ENCODE measurements around the gene DAPK1.
A peak's percentile ranks its signal among the peaks of the same experiment; 100 is the strongest.

DAPK1 gene

DNA sequence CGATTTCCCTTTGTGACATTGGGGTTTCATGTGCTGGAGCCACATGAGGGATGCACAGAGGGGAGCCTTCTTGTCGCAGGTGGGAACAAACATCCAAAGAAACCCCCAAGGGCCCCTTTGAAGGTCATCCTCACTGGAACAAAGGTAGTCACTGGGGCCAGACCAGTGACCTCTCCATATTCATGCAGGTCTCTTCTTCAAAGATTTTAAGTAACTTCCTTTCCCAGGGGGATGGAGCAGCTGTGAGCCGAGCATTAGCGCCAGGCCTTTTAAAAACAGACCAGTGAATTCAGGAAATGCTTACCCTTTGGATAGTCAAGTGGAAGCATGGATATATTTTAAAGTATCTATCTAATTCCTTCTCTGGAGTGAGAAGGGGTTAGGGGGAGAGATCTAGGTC, 33.0 kb downstream of the DAPK1 start:
- Histone ChIP-seq H3K79me2 (ENCODE audit: control insufficient read depth, insufficient read depth, low read length, unreplicated experiment) (no peaks in the 10 kb centered on the region), H2AFZ (ENCODE audit: low read length, unreplicated experiment) (no peak overlapping the region), H3K27ac (ENCODE audit: low read depth, low read length) (no peak overlapping the region), H3K4me3 (ENCODE audit: low read depth, low read length) (no peak overlapping the region), H3K27me3 (ENCODE audit: insufficient read depth, low read length) (no peaks in the 10 kb centered on the region), H3K4me1 (ENCODE audit: control insufficient read depth, insufficient read depth, low read length, unreplicated experiment) (peaks cover 8% of the 10 kb centered on the region), H3K36me3 (ENCODE audit: insufficient read depth, low read length) (no peaks in the 10 kb centered on the region)

DNA sequence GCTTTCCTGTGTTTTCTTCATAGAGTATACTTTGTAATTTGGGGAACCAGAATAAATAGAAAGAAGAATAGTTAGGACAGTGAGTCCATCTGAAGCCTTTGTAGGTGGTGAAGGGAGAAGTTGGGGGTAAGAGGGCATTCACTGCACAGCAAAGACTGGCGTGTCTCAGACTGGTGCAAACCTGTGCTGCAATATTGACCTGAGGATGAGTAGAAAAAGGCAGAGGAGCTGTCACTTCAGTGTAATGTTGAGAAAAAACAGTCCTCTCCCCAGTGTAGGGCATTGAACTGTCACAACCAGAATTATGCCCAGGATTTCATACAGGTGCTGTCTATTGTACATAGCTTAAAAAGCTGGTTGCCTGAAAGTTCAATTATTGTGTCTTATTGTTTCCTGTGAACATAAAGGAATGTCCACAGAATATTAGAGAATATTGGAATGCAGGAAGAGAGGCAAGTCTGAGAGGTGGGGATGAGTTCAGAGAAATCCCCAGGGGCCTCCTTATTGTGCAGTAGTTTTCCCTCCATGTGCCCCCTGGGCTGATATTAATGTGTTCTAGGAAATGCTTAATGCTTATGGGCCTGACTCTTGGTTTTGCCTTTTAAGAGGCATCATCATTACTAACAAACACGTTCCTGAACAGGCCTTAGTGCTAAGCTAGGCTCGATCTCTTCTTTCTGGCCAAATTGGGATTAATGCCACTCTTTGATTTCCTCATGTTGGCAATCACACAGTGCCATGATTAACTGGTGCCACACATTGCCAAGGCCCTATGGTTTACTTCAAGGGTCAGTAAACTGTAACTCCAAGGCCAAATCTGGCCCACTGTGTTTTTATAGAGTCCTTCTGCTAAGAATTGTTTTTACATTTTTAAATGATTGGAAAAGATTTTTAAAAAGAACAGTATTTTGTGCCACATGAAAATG, 34.0 kb downstream of the DAPK1 start:
- Histone ChIP-seq H3K79me2 (ENCODE audit: control insufficient read depth, insufficient read depth, low read length, unreplicated experiment) (no peaks in the 10 kb centered on the region), H3K4me3 (ENCODE audit: low read depth, low read length) (no peak overlapping the region), H2AFZ (ENCODE audit: low read length, unreplicated experiment) (no peak overlapping the region), H3K27ac (ENCODE audit: low read depth, low read length) (no peak overlapping the region), H3K36me3 (ENCODE audit: insufficient read depth, low read length) (no peaks in the 10 kb centered on the region), H3K27me3 (ENCODE audit: insufficient read depth, low read length) (no peaks in the 10 kb centered on the region), H3K4me1 (ENCODE audit: control insufficient read depth, insufficient read depth, low read length, unreplicated experiment) (peaks cover 8% of the 10 kb centered on the region)

DNA sequence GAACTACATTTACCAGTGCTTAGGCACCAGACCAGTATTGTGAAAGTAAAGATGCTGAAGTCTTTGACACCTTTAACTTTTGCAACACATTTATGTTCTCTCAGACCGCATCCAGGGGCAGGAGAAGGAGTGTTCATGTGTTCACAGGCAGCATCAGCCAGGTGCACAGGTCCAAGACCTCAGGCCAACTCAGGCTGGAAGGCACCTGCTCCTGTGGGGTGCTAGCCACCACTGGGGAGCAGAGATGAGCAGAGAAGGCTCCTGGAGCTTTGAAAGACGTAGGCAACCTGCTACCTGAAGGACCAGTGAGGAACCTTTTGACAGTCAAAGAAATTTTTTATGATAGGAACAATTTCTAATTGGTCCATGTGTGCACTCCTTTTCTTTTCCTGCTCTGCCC, 35.6 kb downstream of the DAPK1 start:
- H3K27me3 ChIP-seq (ENCODE audit: insufficient read depth, low read length): no peaks in the 10 kb centered on the region
- no peak overlapping the region for H2AFZ ChIP-seq (ENCODE audit: low read length, unreplicated experiment)
- no peak overlapping the region for H3K4me3 ChIP-seq (ENCODE audit: low read depth, low read length)
- no peaks in the 10 kb centered on the region for H3K36me3 ChIP-seq (ENCODE audit: insufficient read depth, low read length)
- H3K27ac ChIP-seq (ENCODE audit: low read depth, low read length): no peak overlapping the region
- no peaks in the 10 kb centered on the region for H3K79me2 ChIP-seq (ENCODE audit: control insufficient read depth, insufficient read depth, low read length, unreplicated experiment)
- peaks cover 8% of the 10 kb centered on the region for H3K4me1 ChIP-seq (ENCODE audit: control insufficient read depth, insufficient read depth, low read length, unreplicated experiment)

DNA sequence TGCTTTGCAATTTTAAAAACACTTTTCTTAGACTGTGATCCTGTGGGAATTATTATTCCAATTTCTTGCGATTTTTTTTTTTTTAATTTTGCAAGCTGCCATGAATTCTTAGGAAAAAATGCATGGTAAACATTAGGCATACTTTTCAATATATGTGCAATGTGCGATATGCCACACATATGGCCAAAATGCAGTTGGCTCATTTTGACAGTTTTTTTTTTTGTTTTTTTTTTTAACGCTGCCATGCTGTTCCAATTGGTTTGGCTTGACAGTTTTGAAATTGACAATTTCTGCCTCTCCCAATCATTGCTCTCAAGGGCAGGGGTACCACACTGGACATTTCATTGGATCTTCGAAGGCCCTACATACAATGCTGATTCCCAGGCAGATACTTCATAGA, 36.4 kb downstream of the DAPK1 start:
- Histone ChIP-seq H3K79me2 (ENCODE audit: control insufficient read depth, insufficient read depth, low read length, unreplicated experiment) (no peaks in the 10 kb centered on the region), H2AFZ (ENCODE audit: low read length, unreplicated experiment) (no peak overlapping the region), H3K27me3 (ENCODE audit: insufficient read depth, low read length) (no peaks in the 10 kb centered on the region), H3K36me3 (ENCODE audit: insufficient read depth, low read length) (no peaks in the 10 kb centered on the region), H3K4me3 (ENCODE audit: low read depth, low read length) (no peak overlapping the region), H3K27ac (ENCODE audit: low read depth, low read length) (no peak overlapping the region), H3K4me1 (ENCODE audit: control insufficient read depth, insufficient read depth, low read length, unreplicated experiment) (peaks cover 8% of the 10 kb centered on the region)

DNA sequence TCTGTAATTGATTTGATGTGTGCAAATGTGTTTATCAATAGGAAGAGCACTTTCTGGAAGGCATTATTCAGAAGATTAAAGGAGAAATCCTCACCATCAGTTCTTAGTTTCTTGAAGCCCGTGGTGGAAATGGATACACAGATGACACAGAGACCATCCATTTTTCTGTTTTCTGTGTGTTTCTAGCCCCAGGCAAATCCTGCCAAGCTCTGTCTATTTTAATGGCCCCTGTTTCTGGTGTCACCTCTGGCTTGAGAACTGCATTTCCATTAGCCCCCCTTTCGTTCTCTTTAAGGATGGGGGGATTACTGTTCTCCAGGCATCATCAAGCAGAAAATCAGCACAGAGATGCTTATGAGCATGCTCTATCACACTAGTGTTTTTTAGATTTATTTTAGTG, 37.3 kb downstream of the DAPK1 start:
- H3K4me1 ChIP-seq (ENCODE audit: control insufficient read depth, insufficient read depth, low read length, unreplicated experiment): peaks cover 8% of the 10 kb centered on the region
- H3K27ac ChIP-seq (ENCODE audit: low read depth, low read length): no peak overlapping the region
- H3K4me3 ChIP-seq (ENCODE audit: low read depth, low read length): no peak overlapping the region
- H2AFZ ChIP-seq (ENCODE audit: low read length, unreplicated experiment): no peak overlapping the region
- no peaks in the 10 kb centered on the region for H3K79me2 ChIP-seq (ENCODE audit: control insufficient read depth, insufficient read depth, low read length, unreplicated experiment)
- H3K36me3 ChIP-seq (ENCODE audit: insufficient read depth, low read length): no peaks in the 10 kb centered on the region
- H3K27me3 ChIP-seq (ENCODE audit: insufficient read depth, low read length): no peaks in the 10 kb centered on the region

DNA sequence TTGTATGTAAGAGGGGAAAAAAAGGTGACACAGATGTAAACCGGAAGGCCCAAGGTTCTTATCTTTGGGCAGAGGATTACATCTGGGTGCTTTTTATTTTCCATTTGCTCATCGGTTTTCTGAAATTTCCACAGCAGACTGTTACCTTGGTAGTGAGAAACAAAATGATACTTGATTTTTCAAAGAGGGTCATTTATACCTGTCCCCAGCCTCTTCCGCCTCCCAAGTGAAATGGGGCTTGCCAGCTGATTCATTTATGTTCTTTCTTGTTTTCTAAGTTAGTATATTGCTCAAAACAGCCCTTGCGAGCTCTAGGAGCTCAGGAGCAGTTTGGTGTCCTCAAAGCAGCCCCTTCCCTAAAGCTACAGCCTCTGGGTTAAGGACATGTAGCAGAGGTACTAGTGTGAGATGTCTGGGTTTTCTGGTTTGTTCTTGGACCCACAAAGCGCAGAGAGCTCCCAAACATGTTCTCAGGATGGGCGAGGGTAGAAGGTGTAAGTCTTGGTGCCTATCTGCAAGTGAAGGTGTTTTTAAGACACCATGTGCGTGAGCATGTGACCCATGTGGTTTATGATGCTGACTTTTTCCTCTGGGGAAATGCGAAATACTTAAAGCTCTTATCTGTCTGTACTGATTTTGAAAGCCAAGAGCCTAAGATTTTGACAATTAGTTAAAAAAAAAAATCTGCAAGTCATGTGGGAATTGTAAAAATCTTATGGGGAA, 38.3 kb downstream of the DAPK1 start:
- Histone ChIP-seq H3K27ac (ENCODE audit: low read depth, low read length) (no peak overlapping the region), H3K4me1 (ENCODE audit: control insufficient read depth, insufficient read depth, low read length, unreplicated experiment) (peaks cover 8% of the 10 kb centered on the region), H2AFZ (ENCODE audit: low read length, unreplicated experiment) (no peak overlapping the region), H3K79me2 (ENCODE audit: control insufficient read depth, insufficient read depth, low read length, unreplicated experiment) (no peaks in the 10 kb centered on the region), H3K4me3 (ENCODE audit: low read depth, low read length) (no peak overlapping the region), H3K27me3 (ENCODE audit: insufficient read depth, low read length) (no peaks in the 10 kb centered on the region), H3K36me3 (ENCODE audit: insufficient read depth, low read length) (no peaks in the 10 kb centered on the region)

DNA sequence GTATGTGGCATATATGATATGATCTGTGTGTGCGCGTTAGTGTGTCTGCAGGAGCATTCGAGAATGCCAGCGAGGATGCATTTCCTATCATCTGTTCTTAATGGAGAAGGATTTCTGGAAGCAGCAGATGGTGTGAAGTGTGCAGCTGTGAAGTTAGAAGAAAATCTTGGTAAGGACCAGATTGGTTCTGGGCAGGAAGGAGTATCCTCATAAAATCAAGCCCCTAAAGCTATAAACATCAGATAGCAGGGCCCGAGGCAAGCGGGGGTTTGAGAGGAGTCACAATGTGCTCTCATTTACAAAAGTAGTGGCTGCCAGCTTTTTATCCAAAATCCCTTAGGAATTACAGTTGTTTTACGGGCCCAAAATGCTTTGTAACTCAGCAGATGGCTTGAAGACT, 40.0 kb downstream of the DAPK1 start:
- H3K79me2 ChIP-seq (ENCODE audit: control insufficient read depth, insufficient read depth, low read length, unreplicated experiment): no peaks in the 10 kb centered on the region
- H3K4me1 ChIP-seq (ENCODE audit: control insufficient read depth, insufficient read depth, low read length, unreplicated experiment): peaks cover 2% of the 10 kb centered on the region
- no peaks in the 10 kb centered on the region for H3K27me3 ChIP-seq (ENCODE audit: insufficient read depth, low read length)
- no peak overlapping the region for H2AFZ ChIP-seq (ENCODE audit: low read length, unreplicated experiment)
- no peak overlapping the region for H3K4me3 ChIP-seq (ENCODE audit: low read depth, low read length)
- no peaks in the 10 kb centered on the region for H3K36me3 ChIP-seq (ENCODE audit: insufficient read depth, low read length)
- H3K27ac ChIP-seq (ENCODE audit: low read depth, low read length): no peak overlapping the region

DNA sequence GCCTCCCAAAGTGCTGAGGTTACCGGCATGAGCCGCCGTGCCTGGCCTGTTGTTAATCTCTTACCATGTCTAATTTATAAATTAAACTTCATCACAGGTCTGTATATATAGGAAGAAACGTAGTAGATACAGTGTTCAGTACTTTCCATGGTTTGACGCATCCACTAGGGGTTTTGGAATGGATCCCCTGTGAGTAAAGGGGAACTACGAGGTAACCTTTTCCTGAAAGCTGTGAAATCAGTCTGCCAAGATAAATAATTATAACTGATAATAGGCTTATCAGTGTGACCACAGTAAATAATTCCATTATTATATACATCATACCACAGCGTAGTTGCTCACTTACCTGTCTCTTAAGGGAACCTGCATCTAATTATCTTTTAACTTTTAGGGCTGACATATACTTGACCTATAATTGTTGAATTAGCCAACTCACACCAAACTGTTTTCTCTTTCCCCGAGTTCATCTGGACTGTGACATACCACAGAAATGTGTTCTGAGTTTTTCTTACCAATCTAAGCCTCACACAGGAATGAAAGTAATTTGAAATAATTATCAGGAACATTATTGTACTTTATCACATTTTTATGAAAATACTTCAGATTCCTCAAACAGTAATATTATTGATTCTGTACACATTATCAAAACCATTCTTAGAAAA, 42.9 kb downstream of the DAPK1 start:
- no peak overlapping the region for H3K27ac ChIP-seq (ENCODE audit: low read depth, low read length)
- H3K4me3 ChIP-seq (ENCODE audit: low read depth, low read length): no peak overlapping the region
- no peaks in the 10 kb centered on the region for H3K36me3 ChIP-seq (ENCODE audit: insufficient read depth, low read length)
- no peaks in the 10 kb centered on the region for H3K79me2 ChIP-seq (ENCODE audit: control insufficient read depth, insufficient read depth, low read length, unreplicated experiment)
- H2AFZ ChIP-seq (ENCODE audit: low read length, unreplicated experiment): no peak overlapping the region
- no peaks in the 10 kb centered on the region for H3K27me3 ChIP-seq (ENCODE audit: insufficient read depth, low read length)
- H3K4me1 ChIP-seq (ENCODE audit: control insufficient read depth, insufficient read depth, low read length, unreplicated experiment): peaks cover 13% of the 10 kb centered on the region

DNA sequence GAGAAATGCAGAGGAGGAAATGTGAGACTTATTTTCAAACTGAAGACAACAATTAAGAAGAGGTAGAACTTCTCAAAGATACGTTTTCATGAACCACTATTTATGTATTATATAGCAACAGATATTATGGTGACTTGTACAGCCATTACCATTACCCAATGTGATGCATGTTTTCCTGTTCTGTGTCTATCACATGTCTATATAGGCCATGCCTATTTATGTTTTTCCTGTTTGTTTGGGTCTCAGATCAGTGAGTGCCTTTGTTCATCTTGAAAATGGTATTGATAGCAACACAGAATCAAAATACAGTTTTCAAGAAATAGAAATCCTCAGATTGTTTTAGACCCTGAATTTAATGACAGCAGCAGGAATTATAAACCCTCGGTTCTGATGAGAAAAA, 44.0 kb downstream of the DAPK1 start:
- Histone ChIP-seq H3K27ac (ENCODE audit: low read depth, low read length) (no peak overlapping the region), H3K4me3 (ENCODE audit: low read depth, low read length) (no peak overlapping the region), H3K4me1 (ENCODE audit: control insufficient read depth, insufficient read depth, low read length, unreplicated experiment) (peaks cover 23% of the 10 kb centered on the region), H2AFZ (ENCODE audit: low read length, unreplicated experiment) (peak overlapping the region; percentile 28), H3K79me2 (ENCODE audit: control insufficient read depth, insufficient read depth, low read length, unreplicated experiment) (no peaks in the 10 kb centered on the region), H3K36me3 (ENCODE audit: insufficient read depth, low read length) (no peaks in the 10 kb centered on the region), H3K27me3 (ENCODE audit: insufficient read depth, low read length) (no peaks in the 10 kb centered on the region)

DNA sequence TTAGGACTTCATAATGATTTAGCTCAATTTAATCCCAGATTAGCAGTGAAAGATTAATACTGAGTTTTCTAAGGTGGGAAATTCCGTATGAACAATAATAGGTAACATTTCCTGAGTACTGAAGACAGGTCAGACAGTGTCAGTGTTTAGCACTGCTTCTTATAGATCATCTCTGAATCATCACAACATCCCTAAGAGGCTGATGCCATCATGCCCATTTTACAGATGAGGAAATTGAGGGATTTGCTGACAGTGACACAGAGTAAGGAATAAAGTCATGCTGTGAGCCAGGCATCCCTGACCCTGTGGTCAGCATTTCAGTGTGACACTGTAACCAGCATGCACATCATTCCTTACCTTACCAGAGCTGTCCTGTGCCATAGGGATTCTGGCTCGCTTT, 44.5 kb downstream of the DAPK1 start:
- H3K27ac ChIP-seq (ENCODE audit: low read depth, low read length): no peak overlapping the region
- H3K27me3 ChIP-seq (ENCODE audit: insufficient read depth, low read length): no peaks in the 10 kb centered on the region
- no peak overlapping the region for H3K4me3 ChIP-seq (ENCODE audit: low read depth, low read length)
- H2AFZ ChIP-seq (ENCODE audit: low read length, unreplicated experiment): no peak overlapping the region
- no peaks in the 10 kb centered on the region for H3K79me2 ChIP-seq (ENCODE audit: control insufficient read depth, insufficient read depth, low read length, unreplicated experiment)
- H3K4me1 ChIP-seq (ENCODE audit: control insufficient read depth, insufficient read depth, low read length, unreplicated experiment): peaks cover 28% of the 10 kb centered on the region
- H3K36me3 ChIP-seq (ENCODE audit: insufficient read depth, low read length): no peaks in the 10 kb centered on the region

Data from ACC112 (cell line).